GM12875 (cell line): ENCODE data around the gene SSPN.

Experiments
- H3K4me3 ChIP-seq: one replicate; pipeline ENCODE4 v1.5.1; 2011; ENCODE audit warnings: low read depth, low read length, control low read depth
- TF ChIP-seq, protein P1 (sequence below): IDR thresholded peaks from 2 replicates; pipeline ENCODE4 v1.5.1; 2011; ENCODE audit warnings: low read depth, mild to moderate bottlenecking, control low read depth, inconsistent platforms, low read length, moderate library complexity, borderline replicate concordance; ENCODE audit not compliant: insufficient read depth

SSPN gene

DNA sequence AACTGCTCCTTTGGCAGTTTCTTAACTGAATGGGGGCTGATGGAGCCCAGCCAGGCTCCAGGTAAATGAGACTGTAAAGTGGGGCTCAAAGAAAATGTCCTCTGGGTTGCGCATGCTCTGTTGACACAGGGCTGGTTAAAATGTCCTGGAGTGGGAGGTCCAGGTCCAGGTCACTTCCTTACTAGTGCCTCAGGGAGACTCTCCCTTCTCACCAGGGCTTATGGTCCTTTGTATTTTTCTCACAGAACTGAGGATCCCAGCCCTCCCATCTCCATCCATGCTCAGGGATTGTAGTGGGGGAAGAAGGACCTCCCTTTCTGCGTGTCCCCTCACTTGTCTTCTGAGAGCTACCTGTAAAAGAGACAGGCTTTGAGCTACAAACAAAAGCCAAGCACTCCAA, 77.5 kb downstream of the SSPN start:
- TF ChIP-seq, protein P1, sequence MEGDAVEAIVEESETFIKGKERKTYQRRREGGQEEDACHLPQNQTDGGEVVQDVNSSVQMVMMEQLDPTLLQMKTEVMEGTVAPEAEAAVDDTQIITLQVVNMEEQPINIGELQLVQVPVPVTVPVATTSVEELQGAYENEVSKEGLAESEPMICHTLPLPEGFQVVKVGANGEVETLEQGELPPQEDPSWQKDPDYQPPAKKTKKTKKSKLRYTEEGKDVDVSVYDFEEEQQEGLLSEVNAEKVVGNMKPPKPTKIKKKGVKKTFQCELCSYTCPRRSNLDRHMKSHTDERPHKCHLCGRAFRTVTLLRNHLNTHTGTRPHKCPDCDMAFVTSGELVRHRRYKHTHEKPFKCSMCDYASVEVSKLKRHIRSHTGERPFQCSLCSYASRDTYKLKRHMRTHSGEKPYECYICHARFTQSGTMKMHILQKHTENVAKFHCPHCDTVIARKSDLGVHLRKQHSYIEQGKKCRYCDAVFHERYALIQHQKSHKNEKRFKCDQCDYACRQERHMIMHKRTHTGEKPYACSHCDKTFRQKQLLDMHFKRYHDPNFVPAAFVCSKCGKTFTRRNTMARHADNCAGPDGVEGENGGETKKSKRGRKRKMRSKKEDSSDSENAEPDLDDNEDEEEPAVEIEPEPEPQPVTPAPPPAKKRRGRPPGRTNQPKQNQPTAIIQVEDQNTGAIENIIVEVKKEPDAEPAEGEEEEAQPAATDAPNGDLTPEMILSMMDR, result no peak
- H3K4me3 ChIP-seq, result no peak overlapping the region

DNA sequence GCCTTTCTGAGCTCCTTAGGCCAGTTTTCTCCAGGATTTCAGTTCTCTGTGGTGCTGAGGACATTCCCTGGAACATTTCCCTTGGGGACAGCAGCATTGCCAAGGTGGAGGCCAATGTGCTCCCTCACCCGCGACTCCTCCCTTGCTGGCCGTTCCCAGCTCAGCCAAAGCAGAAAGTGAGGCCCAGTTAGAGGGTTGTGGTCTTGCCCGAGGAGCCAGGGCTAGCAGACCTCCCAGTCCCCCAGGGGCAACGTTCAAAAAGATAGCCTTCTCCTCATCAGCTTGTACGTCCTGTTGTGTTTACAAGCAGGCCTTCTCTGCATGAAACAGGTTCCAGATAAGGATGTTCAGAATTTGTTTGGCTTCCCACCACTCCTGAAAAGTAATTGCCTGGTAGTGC, 78.4 kb downstream of the SSPN start:
- no peak overlapping the region for H3K4me3 ChIP-seq
- TF ChIP-seq, protein P1, result no peak

DNA sequence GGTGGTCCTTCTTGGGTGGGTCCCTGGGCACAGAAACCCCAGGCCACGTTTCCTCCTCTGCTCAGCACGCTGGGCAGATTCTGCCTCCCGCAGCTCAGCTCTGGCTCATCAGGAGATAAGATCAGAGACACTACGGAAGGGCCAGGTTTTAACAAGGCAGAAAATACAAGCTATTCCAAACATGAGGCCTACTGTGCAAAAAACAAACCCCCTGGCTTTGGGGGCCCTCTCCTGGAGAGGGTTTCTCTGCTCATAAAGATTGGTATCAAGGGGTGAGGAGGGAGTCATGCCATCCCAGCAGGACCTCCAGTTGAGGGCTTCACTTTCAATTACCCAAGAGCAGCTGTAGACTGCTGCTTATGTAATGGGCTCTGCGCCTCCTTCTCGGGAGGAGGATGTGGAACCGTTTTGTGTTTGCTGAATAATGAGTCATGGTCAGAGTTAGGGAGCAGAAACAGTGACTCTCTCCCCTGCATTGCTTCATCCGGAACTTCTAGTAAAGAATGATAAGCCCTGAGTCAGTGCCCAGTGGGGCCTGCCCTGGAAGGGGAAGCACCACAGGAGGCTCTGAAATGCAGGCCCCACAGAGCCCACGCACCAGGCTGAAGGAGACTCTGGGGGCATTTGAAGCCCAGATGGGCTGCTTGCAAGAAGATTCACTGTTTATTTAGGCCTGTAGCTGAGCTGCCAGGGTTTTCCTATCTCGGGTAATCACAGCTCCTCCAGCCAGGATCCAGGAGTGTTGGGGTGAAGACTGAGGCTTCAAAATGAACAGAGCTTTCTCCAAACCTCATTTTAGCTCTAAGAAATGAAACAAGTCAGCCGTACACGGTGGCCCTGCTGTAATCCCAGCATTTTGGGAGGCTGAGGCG, 79.3 kb downstream of the SSPN start:
- H3K4me3 ChIP-seq, result no peak overlapping the region
- TF ChIP-seq, protein P1, result 0 out of 2 replicates have a peak, but pooled peaks have one; percentile 6

- no peak overlapping the region for H3K4me3 ChIP-seq
- TF ChIP-seq, protein P1, result no peak
These were observed 80.1 kb downstream of the SSPN start for GRCh38 chr12:26275313-26276131.

DNA sequence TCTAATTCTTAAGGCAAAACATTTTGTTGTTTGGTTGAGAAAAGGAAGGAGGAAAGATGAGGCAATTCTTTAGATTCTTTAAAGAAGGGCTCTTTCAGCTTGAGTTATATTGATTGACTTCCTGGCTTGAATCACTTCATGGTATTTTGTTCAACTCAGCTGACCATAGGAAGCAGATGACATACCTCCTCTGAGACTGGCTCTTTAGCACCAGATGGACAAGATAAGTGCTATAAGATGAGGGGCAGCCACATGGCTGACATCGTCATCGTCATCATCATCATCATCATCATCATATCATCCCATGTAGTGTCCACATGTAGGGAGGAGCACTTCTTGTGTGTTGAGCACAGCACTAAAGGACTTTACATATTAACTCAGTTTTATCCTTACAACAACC, 81.3 kb downstream of the SSPN start:
- H3K4me3 ChIP-seq, result no peak overlapping the region
- TF ChIP-seq, protein P1, result no peak

DNA sequence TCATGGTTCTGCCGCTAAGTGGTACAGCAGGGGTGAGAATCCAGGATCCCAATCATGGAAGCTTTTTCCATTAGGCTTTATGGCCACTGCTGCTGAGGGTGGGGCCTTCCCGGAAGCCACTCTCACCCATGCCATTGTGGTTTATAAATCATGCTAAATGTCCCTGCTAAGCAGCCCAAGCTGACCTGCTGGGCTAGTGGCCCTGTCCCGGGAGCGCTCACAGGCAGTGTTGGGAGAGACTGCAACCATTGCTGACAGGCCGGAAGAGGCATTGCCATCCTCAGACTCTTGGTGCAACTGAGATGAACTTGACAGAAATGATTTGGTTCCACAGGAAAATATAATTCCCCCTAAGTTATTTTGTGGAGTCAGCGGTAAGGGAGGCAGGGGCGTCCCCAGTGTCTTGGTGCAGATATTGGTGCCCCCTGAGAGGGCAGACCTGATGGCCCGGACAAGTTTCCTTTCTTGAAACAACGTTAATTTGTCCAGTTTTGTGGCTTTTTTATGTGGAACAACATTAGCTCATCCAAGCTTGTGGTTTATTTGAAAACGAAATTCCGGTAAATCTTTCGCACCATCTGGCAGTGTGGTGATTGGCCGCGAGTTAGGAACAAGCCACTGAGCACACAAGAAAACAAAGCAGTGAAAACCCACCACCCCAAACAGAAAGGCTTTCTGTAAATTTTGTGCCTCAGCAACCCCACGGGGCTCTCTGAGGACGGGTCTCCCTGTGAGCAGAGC, 82.3 kb downstream of the SSPN start:
- TF ChIP-seq, protein P1, result no peak
- H3K4me3 ChIP-seq, result no peak overlapping the region
